Keratinocyte (primary cell): Measurements from ENCODE around the gene KIF1B. TPM values are rescaled to one million over a fixed set of nuclear protein-coding genes. Genes with fewer than 3 reads are reported as not detected.
"Not testable (repeated sequence)": the region's sequence is repeated elsewhere in the genome, so short reads cannot be mapped to it uniquely, and the experiment has no call there.

Source experiments
- DNase-seq: peaks from one replicate; pipeline ENCODE4 v3.0.0-alpha.2; 2011; ENCODE audit warnings: low read depth, missing footprints, low spot score
- FAIRE-seq: peaks from 2 replicates; lab custom pipeline; 2011; peaks lifted over from hg19 to GRCh38; lab: Jason Lieb, UNC
- H2AFZ ChIP-seq: 2 replicates; pipeline ENCODE4 v1.6.0; 2012; ENCODE audit warnings: low read length, control low read depth, inconsistent platforms; ENCODE audit not compliant: control insufficient read depth
- H3K27ac ChIP-seq: 2 replicates; pipeline ENCODE4 v1.5.1; 2011; ENCODE audit warnings: low read length; ENCODE audit not compliant: control insufficient read depth, insufficient read depth
- H3K27me3 ChIP-seq: 3 replicates; pipeline ENCODE4 v1.6.0; 2011; ENCODE audit warnings: low read length; ENCODE audit not compliant: control insufficient read depth, insufficient read depth; ENCODE audit errors: extremely low read depth
- H3K36me3 ChIP-seq, 2 experiments: 2 replicates in 1 of 2; 3 replicates in 1 of 2; pipeline ENCODE4 v1.5.1; 2011; ENCODE audit warnings: low read length in 2 of 2, mild to moderate bottlenecking in 1 of 2; ENCODE audit not compliant: control insufficient read depth in 2 of 2, insufficient read depth in 2 of 2; ENCODE audit errors: extremely low read depth in 1 of 2
- H3K4me1 ChIP-seq: 3 replicates; pipeline ENCODE4 v1.5.1; 2011; ENCODE audit warnings: low read length; ENCODE audit not compliant: control insufficient read depth, insufficient read depth; ENCODE audit errors: extremely low read depth
- H3K4me2 ChIP-seq: 3 replicates; pipeline ENCODE4 v1.6.0; 2011; ENCODE audit warnings: low read depth, low read length; ENCODE audit not compliant: control insufficient read depth, insufficient read depth; ENCODE audit errors: extremely low read depth
- H3K4me3 ChIP-seq, 3 experiments: fragments of 200-600 bp in 1 of 3; sonication (generic) in 1 of 3; 2 replicates in 2 of 3; 3 replicates in 1 of 3; pipeline ENCODE4 v1.5.1; 2011 to 2016; ENCODE audit warnings: low read length in 3 of 3, mild to moderate bottlenecking in 3 of 3, control low read depth in 2 of 3, inconsistent platforms in 1 of 3, low read depth in 1 of 3, mixed read lengths in 1 of 3, mixed run types in 1 of 3, moderate library complexity in 1 of 3; ENCODE audit not compliant: control insufficient read depth in 2 of 3, insufficient read depth in 2 of 3; ENCODE audit errors: extremely low read depth in 1 of 3
- H3K79me2 ChIP-seq: 2 replicates; pipeline ENCODE4 v1.6.0; 2012; ENCODE audit warnings: low read length; ENCODE audit not compliant: control insufficient read depth, insufficient read depth
- H3K9ac ChIP-seq: 3 replicates; pipeline ENCODE4 v1.6.0; 2011; ENCODE audit warnings: low read length; ENCODE audit not compliant: control insufficient read depth, insufficient read depth; ENCODE audit errors: extremely low read depth
- H3K9me1 ChIP-seq: 3 replicates; pipeline ENCODE4 v1.6.0; 2011; ENCODE audit warnings: low read length; ENCODE audit not compliant: control insufficient read depth, insufficient read depth; ENCODE audit errors: extremely low read depth
- H3K9me3 ChIP-seq: 2 replicates; pipeline ENCODE4 v1.5.1; 2012; ENCODE audit warnings: low read depth, low read length; ENCODE audit not compliant: control insufficient read depth
- H4K20me1 ChIP-seq: 3 replicates; pipeline ENCODE4 v1.6.0; 2011; ENCODE audit warnings: low read length; ENCODE audit not compliant: control insufficient read depth, insufficient read depth; ENCODE audit errors: extremely low read depth
- EZH2 ChIP-seq: IDR thresholded peaks from one replicate; pipeline ENCODE4 v1.6.1; 2012; ENCODE audit warnings: inconsistent platforms, mild to moderate bottlenecking, low read length, moderate library complexity
- dilution Hi-C: fragments of 300-500 bp; cut with MboI; formaldehyde crosslinking; loops from one replicate; pipeline ENCODE4 v1.7.0; 2020; ENCODE audit warnings: low sequenced_read_pairs; ENCODE audit not compliant: extremely low pct_ligation_motif_present
- polyA plus RNA-seq, 5 experiments: library from polyadenylated mRNA; depleted of rRNA in 3 of 5; stranded (reverse) in 3 of 5; stranded (forward) in 1 of 5; unstranded in 1 of 5; fragments of >200 nt; gene quantifications; 1 replicate in 1 of 5; 2 replicates in 3 of 5; 3 replicates in 1 of 5; pipeline versions ENCODE4 v1.2.1 to v1.2.3, GENCODE V29; 2011 to 2012; ENCODE audit warnings: missing spikeins in 2 of 5, low read depth in 1 of 5, low replicate concordance in 1 of 5
- TF ChIP-seq, protein P1 (sequence below), 3 experiments: IDR thresholded peaks in 1 of 3; conservative IDR thresholded peaks in 1 of 3; optimal IDR thresholded peaks in 1 of 3; 2 replicates in 2 of 3; 3 replicates in 1 of 3; pipeline versions ENCODE3 to v1.5.1; 2011; ENCODE audit warnings: low read length in 3 of 3, mild to moderate bottlenecking in 3 of 3, moderate library complexity in 2 of 3, control low read depth in 1 of 3, inconsistent platforms in 1 of 3; ENCODE audit not compliant: insufficient read depth in 2 of 3; ENCODE audit errors: extremely low read depth in 1 of 3

Gene KIF1B
- polyA plus RNA-seq, 1 donor (not counting 4 experiments of a cell fraction or from before 2014, with no cell fraction given), result 15.1 TPM

DNA sequence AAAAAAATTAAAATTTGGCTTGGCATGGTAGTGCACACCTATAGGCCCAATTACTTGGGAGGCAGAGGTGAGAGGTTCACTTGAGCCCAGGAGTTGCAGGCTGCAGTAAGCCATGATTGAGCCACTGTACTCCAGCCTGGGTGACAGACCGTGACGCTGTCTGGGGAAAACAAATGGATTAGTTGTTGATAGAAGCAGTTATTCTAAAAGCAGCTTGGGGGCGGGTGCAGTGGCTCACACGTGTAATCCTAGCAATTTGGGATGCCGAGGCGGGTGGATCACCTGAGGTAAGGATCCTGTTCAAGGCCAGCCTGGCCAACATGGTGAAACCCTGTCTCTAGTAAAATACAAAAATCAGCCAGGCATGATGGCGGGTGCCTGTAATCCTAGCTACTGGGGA is 40.3 kb downstream of the KIF1B start:
- Histone ChIP-seq H3K79me2 (peaks cover 49% of the 10 kb centered on the region), H4K20me1 (no peaks in the 10 kb centered on the region)

DNA sequence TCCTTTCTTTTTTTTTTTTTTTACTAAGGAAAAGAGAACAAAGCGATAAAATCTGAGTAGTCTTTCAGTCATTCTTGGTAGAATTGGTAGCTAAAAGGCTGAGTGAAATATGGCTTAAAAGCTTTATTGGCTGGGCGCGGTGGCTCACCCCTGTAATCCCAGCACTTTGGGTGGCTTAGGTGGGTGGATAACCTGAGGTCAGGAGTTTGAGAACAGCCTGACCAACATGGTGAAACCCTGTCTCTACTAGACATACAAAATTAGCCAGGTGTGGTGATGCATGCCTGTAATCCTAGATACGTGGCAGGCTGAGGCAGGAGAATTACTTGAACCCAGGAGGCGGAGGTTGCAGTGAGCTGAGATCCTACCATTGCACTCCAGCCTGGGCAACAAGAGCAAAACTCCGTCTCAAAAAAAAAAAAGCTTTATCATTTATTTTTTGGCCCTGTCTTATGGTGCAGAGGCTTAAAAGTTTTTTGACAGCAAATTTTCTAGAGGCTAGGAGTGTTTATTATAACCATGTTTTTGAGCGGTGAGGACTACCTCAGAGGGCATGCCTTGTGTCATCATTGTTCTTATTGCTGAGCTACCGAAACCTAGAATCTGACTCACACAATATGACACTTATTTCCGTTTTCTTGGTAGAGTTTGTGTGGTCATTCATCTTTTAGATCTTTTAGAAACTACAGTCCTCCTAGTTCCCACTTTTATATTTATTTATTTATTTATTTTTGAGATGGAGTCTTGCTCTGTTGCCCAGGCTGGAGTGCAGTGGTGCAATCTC is 41.1 kb downstream of the KIF1B start:
- FAIRE-seq, H3K4me2 ChIP-seq, H4K20me1 ChIP-seq, H3K9ac ChIP-seq, H3K9me3 ChIP-seq, H3K9me1 ChIP-seq, dilution Hi-C loops, H3K36me3 ChIP-seq, H3K4me1 ChIP-seq, DNase-seq, H2AFZ ChIP-seq, H3K4me3 ChIP-seq, H3K27ac ChIP-seq, H3K27me3 ChIP-seq: not testable (repeated sequence)
- H3K79me2 ChIP-seq, result peaks cover 49% of the 10 kb centered on the region

More for the DNA sequence above, 40.3 kb downstream of the KIF1B start:
- Histone ChIP-seq H2AFZ (no peak overlapping the region), H3K9me1 (peaks cover 2% of the 10 kb centered on the region), H3K4me3 (no peak overlapping the region), H3K4me2 (no peak overlapping the region), H3K36me3 (no peaks in the 10 kb centered on the region), H3K27me3 (no peaks in the 10 kb centered on the region), H3K27ac (no peak overlapping the region), H3K9me3 (no peaks in the 10 kb centered on the region), H3K4me1 (peaks cover 8% of the 10 kb centered on the region), H3K9ac (no peak overlapping the region)
- no peak for TF ChIP-seq EZH2
- TF ChIP-seq, protein P1, sequence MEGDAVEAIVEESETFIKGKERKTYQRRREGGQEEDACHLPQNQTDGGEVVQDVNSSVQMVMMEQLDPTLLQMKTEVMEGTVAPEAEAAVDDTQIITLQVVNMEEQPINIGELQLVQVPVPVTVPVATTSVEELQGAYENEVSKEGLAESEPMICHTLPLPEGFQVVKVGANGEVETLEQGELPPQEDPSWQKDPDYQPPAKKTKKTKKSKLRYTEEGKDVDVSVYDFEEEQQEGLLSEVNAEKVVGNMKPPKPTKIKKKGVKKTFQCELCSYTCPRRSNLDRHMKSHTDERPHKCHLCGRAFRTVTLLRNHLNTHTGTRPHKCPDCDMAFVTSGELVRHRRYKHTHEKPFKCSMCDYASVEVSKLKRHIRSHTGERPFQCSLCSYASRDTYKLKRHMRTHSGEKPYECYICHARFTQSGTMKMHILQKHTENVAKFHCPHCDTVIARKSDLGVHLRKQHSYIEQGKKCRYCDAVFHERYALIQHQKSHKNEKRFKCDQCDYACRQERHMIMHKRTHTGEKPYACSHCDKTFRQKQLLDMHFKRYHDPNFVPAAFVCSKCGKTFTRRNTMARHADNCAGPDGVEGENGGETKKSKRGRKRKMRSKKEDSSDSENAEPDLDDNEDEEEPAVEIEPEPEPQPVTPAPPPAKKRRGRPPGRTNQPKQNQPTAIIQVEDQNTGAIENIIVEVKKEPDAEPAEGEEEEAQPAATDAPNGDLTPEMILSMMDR (optimal IDR thresholded peaks at IDR 0.05 in 1 of 3, IDR thresholded peaks at IDR 0.05 in 1 of 3, conservative IDR thresholded peaks at IDR 0.05 in 1 of 3; ENCODE audit: extremely low read depth in 1 of 3, insufficient read depth in 2 of 3, low read length in 3 of 3), result no peak
- FAIRE-seq (no peak), DNase-seq (no peak)
- dilution Hi-C loops, result no loop called here
